A549 (cell line): ENCODE measurements around the gene VPS72.

Experiments used
- EP300 ChIP-seq, 2 experiments: fragments of >200 bp; sonication (Bioruptor Twin); formaldehyde crosslinking; IDR thresholded peaks; 2 replicates in 1 of 2; 3 replicates in 1 of 2; pipeline ENCODE4 v1.6.1; 2016 to 2017
- HDAC2 ChIP-seq: fragments of 200-600 bp; sonication (generic); IDR thresholded peaks from 2 replicates; pipeline ENCODE4 v1.6.1; 2016
- HEYL ChIP-seq: fragments of 250-450 bp; sonication (Bioruptor Pico); IDR thresholded peaks from 2 replicates; pipeline ENCODE4 v1.8.0; 2021; ENCODE audit warnings: mild to moderate bottlenecking, moderate library complexity
- JUNB ChIP-seq: fragments of >200 bp; sonication (Bioruptor Twin); formaldehyde crosslinking; IDR thresholded peaks from 2 replicates; pipeline ENCODE4 v1.6.1; 2016
- KDM5A ChIP-seq: fragments of 200-600 bp; sonication (generic); IDR thresholded peaks from 2 replicates; pipeline ENCODE4 v1.6.1; 2016; ENCODE audit warnings: antibody characterized with exemption, mild to moderate bottlenecking
- MAZ ChIP-seq: fragments of 150-350 bp; IDR thresholded peaks from 2 replicates; pipeline ENCODE4 v1.6.1; 2014; ENCODE audit warnings: antibody characterized with exemption, low read depth, low read length, borderline replicate concordance
- RFX5 ChIP-seq: fragments of 450-650 bp; IDR thresholded peaks from 2 replicates; pipeline ENCODE4 v1.7.1; 2014; ENCODE audit warnings: antibody characterized with exemption, mild to moderate bottlenecking, moderate library complexity
- RNF2 ChIP-seq: fragments of 200-600 bp; sonication (generic); IDR thresholded peaks from 2 replicates; pipeline ENCODE4 v1.6.1; 2016; ENCODE audit warnings: low read depth, mild to moderate bottlenecking, antibody characterized with exemption, moderate library complexity, borderline replicate concordance
- TF ChIP-seq, protein P1 (sequence below): fragments of >200 bp; sonication (Bioruptor Twin); formaldehyde crosslinking; IDR thresholded peaks from 3 replicates; pipeline ENCODE4 v1.5.1; 2016
- TF ChIP-seq, protein P2 (sequence below): fragments of 200-600 bp; sonication (generic); IDR thresholded peaks from 2 replicates; pipeline ENCODE4 v1.6.1; 2016; ENCODE audit warnings: antibody characterized with exemption, mild to moderate bottlenecking, moderate library complexity
- TF ChIP-seq, protein P3 (sequence below): fragments of 150-350 bp; IDR thresholded peaks from 2 replicates; pipeline ENCODE4 v1.6.1; 2014; ENCODE audit warnings: low read depth, mild to moderate bottlenecking, low read length
- TF ChIP-seq, protein P4 (sequence below): fragments of 250-450 bp; sonication (Bioruptor Pico); IDR thresholded peaks from 2 replicates; pipeline ENCODE4 v1.5.0; 2020; ENCODE audit warnings: low read depth, mild to moderate bottlenecking, moderate library complexity
- TF ChIP-seq, protein P5 (sequence below): IDR thresholded peaks from 2 replicates; pipeline ENCODE4 v1.6.1; 2012

DNA sequence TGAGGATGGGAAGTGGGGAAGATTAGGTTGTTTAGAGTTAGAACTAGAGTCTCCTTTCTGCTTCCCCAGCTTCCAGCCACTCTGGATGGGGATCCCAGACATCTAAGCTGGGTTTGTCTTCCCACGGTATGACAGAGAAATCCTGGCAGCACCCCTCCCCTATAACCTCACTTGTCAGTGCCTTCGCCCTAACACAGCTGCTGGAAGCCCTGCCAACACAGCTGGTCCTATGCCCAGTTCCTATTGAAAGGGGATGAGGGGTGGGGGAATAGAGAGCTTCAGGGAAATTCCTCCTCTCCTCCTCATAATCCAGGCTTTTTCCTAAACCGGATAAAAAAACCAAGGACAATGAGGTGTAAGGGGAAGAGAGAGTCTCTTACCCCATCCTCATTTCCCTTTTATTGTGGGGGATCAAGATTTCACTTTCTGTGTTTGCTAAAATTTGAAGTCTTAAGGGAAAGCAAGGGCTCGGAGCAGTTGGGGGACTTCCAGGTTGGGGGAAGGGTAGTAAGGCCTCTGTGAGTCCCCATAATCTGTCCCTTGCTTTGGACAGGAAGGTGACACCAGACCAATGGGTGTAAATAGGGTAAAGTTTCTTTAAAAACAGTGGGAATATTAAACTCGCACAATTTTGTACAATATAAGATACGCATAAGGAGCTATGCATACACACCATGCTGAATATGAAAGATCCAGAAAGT lies 14.8 kb downstream of the VPS72 start:
- TF ChIP-seq, protein P1, sequence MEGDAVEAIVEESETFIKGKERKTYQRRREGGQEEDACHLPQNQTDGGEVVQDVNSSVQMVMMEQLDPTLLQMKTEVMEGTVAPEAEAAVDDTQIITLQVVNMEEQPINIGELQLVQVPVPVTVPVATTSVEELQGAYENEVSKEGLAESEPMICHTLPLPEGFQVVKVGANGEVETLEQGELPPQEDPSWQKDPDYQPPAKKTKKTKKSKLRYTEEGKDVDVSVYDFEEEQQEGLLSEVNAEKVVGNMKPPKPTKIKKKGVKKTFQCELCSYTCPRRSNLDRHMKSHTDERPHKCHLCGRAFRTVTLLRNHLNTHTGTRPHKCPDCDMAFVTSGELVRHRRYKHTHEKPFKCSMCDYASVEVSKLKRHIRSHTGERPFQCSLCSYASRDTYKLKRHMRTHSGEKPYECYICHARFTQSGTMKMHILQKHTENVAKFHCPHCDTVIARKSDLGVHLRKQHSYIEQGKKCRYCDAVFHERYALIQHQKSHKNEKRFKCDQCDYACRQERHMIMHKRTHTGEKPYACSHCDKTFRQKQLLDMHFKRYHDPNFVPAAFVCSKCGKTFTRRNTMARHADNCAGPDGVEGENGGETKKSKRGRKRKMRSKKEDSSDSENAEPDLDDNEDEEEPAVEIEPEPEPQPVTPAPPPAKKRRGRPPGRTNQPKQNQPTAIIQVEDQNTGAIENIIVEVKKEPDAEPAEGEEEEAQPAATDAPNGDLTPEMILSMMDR, result no peak
- TF ChIP-seq, protein P2, sequence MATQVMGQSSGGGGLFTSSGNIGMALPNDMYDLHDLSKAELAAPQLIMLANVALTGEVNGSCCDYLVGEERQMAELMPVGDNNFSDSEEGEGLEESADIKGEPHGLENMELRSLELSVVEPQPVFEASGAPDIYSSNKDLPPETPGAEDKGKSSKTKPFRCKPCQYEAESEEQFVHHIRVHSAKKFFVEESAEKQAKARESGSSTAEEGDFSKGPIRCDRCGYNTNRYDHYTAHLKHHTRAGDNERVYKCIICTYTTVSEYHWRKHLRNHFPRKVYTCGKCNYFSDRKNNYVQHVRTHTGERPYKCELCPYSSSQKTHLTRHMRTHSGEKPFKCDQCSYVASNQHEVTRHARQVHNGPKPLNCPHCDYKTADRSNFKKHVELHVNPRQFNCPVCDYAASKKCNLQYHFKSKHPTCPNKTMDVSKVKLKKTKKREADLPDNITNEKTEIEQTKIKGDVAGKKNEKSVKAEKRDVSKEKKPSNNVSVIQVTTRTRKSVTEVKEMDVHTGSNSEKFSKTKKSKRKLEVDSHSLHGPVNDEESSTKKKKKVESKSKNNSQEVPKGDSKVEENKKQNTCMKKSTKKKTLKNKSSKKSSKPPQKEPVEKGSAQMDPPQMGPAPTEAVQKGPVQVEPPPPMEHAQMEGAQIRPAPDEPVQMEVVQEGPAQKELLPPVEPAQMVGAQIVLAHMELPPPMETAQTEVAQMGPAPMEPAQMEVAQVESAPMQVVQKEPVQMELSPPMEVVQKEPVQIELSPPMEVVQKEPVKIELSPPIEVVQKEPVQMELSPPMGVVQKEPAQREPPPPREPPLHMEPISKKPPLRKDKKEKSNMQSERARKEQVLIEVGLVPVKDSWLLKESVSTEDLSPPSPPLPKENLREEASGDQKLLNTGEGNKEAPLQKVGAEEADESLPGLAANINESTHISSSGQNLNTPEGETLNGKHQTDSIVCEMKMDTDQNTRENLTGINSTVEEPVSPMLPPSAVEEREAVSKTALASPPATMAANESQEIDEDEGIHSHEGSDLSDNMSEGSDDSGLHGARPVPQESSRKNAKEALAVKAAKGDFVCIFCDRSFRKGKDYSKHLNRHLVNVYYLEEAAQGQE, result no peak
- TF ChIP-seq, protein P3, sequence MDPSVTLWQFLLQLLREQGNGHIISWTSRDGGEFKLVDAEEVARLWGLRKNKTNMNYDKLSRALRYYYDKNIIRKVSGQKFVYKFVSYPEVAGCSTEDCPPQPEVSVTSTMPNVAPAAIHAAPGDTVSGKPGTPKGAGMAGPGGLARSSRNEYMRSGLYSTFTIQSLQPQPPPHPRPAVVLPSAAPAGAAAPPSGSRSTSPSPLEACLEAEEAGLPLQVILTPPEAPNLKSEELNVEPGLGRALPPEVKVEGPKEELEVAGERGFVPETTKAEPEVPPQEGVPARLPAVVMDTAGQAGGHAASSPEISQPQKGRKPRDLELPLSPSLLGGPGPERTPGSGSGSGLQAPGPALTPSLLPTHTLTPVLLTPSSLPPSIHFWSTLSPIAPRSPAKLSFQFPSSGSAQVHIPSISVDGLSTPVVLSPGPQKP, result no peak
- TF ChIP-seq HDAC2, result no peak
- TF ChIP-seq, protein P4, sequence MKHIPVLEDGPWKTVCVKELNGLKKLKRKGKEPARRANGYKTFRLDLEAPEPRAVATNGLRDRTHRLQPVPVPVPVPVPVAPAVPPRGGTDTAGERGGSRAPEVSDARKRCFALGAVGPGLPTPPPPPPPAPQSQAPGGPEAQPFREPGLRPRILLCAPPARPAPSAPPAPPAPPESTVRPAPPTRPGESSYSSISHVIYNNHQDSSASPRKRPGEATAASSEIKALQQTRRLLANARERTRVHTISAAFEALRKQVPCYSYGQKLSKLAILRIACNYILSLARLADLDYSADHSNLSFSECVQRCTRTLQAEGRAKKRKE (CRISPR knock-in tag), result no peak
- no peak for TF ChIP-seq RNF2
- TF ChIP-seq EP300 (IDR thresholded peaks at IDR 0.05), result no peak
- TF ChIP-seq MAZ, result no peak
- no peak for TF ChIP-seq KDM5A
- no peak for TF ChIP-seq RFX5
- no peak for TF ChIP-seq JUNB
- no peak for TF ChIP-seq HEYL (CRISPR knock-in tag)
- TF ChIP-seq, protein P5, sequence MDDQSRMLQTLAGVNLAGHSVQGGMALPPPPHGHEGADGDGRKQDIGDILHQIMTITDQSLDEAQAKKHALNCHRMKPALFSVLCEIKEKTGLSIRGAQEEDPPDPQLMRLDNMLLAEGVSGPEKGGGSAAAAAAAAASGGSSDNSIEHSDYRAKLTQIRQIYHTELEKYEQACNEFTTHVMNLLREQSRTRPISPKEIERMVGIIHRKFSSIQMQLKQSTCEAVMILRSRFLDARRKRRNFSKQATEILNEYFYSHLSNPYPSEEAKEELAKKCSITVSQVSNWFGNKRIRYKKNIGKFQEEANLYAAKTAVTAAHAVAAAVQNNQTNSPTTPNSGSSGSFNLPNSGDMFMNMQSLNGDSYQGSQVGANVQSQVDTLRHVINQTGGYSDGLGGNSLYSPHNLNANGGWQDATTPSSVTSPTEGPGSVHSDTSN, result no peak
